GM21786 (cell line): Measurements from ENCODE around the gene SLC6A17.

Source experiments
- ATAC-seq: cut with Tn5 transposase; IDR thresholded peaks from one replicate; pipeline ENCODE4 v1.9.1; 2021; ENCODE audit not compliant: unreplicated experiment

SLC6A17 gene

GRCh38 chr1:110218137-110218536 lies 67.8 kb downstream of the SLC6A17 start:
- ATAC-seq = no peak

- no peak for ATAC-seq
These were observed 68.4 kb downstream of the SLC6A17 start for GRCh38 chr1:110218739-110219138.

GRCh38 chr1:110220324-110220723 lies 70.0 kb downstream of the SLC6A17 start:
- no peak for ATAC-seq

- no peak for ATAC-seq
These were observed 70.8 kb downstream of the SLC6A17 start for GRCh38 chr1:110221119-110221518.

- no peak for ATAC-seq
These were observed 72.8 kb downstream of the SLC6A17 start for GRCh38 chr1:110223127-110223526.

GRCh38 chr1:110223581-110223980 lies 73.3 kb downstream of the SLC6A17 start:
- no peak for ATAC-seq

- no peak for ATAC-seq
These were observed 74.1 kb downstream of the SLC6A17 start for GRCh38 chr1:110224240-110224995.

GRCh38 chr1:110225212-110225611 lies 74.9 kb downstream of the SLC6A17 start:
- ATAC-seq = no peak

GRCh38 chr1:110225756-110226404 lies 75.6 kb downstream of the SLC6A17 start:
- no peak for ATAC-seq

GRCh38 chr1:110227774-110228173 lies 77.5 kb downstream of the SLC6A17 start:
- no peak for ATAC-seq

- ATAC-seq = no peak
These were observed 78.1 kb downstream of the SLC6A17 start for GRCh38 chr1:110228381-110228780.

GRCh38 chr1:110228869-110229268 lies 78.6 kb downstream of the SLC6A17 start:
- no peak for ATAC-seq

- ATAC-seq = no peak
These were observed 79.2 kb downstream of the SLC6A17 start for GRCh38 chr1:110229348-110230001.

GRCh38 chr1:110230381-110231199 lies 80.3 kb downstream of the SLC6A17 start:
- ATAC-seq = no peak

- no peak for ATAC-seq
These were observed 83.6 kb downstream of the SLC6A17 start for GRCh38 chr1:110233861-110234260.

GRCh38 chr1:110234691-110235090 lies 84.4 kb downstream of the SLC6A17 start:
- ATAC-seq = no peak

- ATAC-seq = no peak
These were observed 85.0 kb downstream of the SLC6A17 start for GRCh38 chr1:110235181-110235833.

GRCh38 chr1:110235834-110236682 lies 85.8 kb downstream of the SLC6A17 start:
- ATAC-seq = no peak

- ATAC-seq = peak; percentile 52
These were observed 87.3 kb downstream of the SLC6A17 start for GRCh38 chr1:110237386-110238152.
